NCI-H460 (cell line): ENCODE data around the gene MCU. TPM values are rescaled to one million over a fixed set of nuclear protein-coding genes. Genes with fewer than 3 reads are reported as not detected.

Source experiments
- DNase-seq: peaks from one replicate; pipeline ENCODE4 v3.0.0-alpha.2; 2016; ENCODE audit warnings: low read depth; ENCODE audit errors: extremely low read depth
- total RNA-seq: library from RNA; depleted of rRNA; stranded (reverse); fragments of >200 nt; shearing (Covaris generic); gene quantifications from 2 replicates; pipeline ENCODE4 v1.2.3, GENCODE V29; 2014

MCU gene
- total RNA-seq, 1 experiment from 2014 or later: 43.0 TPM

DNA sequence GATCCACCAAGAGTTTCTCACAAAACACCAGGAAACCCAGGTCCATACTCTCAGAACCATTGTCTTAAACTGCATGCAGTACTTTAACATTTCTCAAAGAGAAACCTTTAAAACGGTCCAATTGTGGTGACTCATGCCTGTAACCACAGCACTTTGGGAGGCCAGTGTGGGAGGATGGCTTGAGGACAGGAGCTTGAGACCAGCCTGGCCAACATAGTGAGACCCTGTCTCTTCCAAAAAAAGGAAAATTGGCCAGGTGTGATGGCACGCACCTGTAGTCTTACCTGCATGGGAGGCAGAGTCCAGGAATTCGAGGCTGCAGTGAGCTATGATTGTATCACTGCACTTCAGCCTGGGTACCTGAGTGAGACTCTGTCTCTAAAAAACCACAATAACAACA lies 104.1 kb downstream of the MCU start:
- no peak for DNase-seq

DNA sequence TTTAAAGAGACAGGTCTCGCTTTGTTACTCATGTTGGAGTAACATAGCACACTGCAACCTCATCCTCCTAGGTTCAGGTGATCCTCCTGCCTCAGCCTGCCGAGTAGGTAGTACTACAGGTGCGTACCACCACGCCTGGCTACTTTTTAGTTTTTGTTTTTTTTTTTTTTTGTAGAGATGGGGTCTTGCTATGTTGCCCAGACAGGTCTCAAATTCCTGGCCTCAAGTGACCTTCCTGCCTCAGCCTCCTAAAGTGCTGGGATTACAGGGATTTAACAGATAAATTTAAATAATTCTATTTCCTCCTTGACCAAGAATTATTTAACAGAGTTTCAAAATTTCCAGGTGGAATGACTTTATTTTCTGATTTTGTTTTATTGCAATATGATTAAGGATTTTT lies 104.6 kb downstream of the MCU start:
- DNase-seq: no peak

DNA sequence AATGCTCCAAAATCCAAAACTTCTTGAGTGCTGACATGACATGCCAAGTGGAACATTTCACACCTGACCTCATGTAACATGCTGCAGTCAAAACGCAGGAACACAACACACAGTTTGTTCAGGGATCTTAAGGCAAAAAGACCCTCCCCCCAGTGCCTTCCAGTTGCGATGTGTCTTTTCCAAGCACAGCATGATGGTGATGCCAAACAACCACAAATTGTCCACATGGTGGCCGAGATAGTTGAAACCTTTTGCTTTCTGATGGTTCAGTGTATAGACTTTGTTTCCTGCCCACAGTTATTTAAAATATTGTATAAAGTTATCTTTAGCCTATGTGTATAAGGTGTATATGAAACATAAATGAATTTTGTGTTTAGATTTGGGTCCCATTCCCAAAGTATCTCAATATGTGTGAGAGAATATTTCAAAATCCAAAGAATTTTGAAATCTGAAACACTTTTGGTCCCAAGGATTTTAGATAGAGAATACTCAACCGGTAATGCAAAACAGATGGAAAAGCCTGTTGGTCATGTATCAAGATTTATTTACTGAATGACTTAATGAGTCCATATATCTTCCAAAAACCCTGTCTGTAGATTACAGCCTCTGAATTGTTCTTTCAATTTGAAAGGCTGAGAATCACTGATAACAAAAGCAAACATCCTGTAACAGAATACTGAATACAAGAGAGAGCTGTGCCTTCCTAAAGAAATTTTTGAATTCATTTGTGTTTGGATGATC lies 108.2 kb downstream of the MCU start:
- no peak for DNase-seq

DNA sequence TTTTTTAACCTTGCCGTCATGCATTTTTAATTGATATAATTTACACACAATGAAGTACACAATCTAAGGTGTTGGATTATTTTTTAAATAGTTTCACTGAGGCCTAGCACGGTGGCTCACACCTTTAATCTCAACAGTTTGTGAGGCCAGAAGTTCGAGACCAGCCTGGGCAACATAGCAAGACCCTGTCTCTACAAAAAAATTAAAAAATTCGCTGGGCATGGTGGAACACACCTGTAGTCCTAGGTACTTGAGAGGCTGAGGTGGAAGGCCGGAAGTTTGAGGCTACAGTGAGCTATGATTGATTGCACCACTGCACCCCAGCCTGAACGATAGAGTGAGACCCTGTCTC lies 108.8 kb downstream of the MCU start:
- DNase-seq: no peak

DNA sequence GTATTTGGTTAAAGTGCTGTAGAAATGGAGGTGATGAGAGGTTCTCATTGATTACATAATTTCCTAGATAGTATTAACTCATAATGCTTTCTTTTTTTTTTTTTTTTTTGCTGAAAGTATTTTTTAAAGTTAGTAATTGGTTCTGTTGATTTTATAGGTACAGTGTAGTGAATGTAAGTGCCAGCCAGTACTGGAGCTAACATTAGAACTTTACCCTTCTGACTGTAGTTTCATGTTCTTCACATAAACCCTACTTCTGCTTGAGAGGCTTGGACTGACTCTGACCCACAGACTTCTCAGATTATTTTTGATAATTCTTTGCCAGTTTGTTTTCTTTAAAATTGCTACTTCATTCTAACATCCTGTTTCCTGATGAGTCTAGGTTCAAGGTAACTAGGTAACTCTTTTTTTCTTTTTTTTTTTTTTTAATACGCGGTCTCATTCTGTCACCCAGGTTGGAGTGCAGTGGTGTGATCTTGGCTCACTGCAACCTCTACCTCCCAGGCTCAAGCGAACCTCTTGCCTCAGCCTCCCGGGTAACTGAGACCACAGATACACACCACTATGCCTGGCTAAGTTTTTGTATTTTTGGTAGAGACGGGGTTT lies 109.4 kb downstream of the MCU start:
- DNase-seq: no peak

DNA sequence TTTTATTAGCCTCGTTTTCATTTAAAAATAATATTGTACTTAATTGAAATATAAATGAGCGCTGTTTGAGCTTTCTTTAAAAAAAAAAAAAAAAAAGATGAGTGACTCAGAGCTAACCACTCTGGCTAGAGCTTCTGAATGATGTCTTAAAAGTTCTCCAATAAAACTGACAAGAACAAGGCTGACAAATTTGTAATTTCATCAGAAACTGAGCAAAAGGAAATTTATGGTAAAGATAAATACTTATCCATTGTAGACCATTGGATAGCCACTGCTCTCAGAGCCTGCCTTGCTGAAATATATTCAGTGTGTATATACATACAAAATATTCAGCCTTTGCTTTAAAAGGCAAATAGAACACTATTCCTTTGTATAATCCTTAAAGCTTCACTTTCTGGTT lies 110.4 kb downstream of the MCU start:
- no peak for DNase-seq

DNA sequence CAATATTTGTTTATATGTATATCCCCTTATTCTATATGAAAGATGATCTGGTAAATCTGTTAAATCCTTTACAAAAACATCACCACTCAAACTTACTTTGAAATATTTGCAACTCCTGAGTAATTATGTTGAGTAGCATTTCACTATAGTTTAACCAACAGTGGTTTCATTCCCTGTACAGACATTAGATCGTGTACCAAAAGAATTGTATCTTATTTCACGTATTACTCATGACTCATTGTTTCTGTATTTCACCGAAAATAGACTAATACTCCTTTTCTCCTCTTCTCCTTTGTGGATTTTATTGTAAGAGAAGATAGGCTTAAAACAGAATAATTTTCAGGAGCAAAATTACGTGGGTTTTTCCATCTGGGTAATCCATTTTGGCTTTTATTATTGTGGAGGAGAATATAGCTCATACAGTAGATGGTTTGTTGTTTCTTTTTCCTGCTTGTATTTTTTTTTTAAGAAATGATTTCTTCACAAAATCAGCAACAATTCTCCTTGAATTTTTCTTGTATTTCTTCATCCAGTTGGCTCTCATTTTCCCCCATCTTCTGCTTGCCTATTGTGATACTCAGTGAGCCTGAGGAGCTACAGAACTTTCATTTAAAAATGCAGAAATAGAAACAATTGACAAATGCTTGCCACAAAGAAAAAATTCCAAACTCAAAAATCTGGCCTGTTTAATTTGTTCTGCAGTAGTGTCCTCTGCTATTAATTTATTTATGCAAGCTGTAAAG lies 111.0 kb downstream of the MCU start:
- DNase-seq: no peak

DNA sequence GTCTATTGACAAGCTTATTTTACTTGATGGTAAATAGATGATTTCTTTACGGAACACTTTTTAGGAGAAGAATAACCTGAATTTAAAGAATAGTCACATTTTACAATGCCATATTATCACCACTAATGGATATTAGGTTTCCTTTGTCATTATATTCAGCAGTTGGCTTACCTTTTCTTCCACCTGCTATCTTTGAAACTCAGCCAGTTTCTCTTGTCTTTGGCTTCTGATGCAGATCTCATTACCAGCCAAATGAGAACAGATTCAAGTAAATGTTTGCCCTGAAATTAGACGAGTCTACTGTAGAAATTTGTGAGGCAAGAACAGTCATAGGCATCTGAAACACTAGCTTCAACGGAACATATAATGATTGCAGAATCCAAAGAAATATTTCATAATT lies 116.1 kb downstream of the MCU start:
- DNase-seq: no peak

DNA sequence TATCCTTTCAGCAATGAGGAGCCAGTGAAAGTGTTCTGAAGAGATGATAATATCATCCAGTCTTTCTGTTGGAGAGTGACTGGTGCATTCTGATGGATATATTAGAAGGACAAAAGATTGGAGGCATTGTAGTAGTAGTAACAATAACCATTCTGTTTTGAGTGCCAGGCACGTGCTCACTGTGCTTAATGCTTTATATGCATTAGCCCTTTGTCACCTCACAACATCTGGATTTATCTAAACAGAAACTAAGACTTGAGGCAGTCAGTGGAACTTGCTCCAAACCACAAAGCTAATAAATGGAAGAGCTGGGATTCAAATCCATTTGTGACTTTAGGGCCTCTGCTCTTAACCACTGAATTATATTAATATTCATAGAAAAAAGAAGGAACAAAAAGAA lies 117.1 kb downstream of the MCU start:
- DNase-seq: no peak

DNA sequence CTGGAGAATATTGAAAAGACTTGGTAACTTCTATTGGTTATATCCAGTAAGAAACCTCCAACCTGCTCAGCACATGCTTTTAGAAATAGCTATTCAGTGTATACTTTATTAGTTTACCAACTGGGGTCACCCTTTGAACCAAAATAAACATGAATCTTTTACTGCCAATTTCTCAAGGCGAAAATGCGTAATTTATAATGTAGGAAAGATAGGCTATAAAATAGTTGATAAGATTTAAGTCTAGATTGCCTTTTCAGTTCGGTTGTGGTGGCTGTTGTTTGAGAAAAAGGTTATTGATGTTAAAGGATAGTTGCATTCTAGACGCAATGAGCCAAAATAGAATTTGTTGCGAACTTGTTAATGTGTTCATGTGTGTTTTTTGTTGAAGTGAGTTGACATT lies 119.0 kb downstream of the MCU start:
- DNase-seq: no peak

DNA sequence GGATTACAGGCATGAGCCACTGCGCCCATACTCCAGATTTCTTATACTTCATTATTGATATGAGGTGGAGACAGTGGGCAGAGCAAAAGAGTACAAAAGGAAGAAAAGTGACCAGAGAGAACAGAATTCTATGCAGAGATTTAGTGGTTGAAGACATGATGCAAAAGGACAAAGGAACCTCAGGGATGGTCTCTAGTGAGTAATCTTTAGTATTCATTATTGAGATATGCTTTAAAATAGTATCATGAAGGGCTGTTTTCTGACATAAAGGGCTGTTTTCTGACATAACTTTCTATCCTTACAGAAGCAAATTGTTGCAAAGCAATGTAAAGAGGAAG lies 120.4 kb downstream of the MCU start:
- no peak for DNase-seq

DNA sequence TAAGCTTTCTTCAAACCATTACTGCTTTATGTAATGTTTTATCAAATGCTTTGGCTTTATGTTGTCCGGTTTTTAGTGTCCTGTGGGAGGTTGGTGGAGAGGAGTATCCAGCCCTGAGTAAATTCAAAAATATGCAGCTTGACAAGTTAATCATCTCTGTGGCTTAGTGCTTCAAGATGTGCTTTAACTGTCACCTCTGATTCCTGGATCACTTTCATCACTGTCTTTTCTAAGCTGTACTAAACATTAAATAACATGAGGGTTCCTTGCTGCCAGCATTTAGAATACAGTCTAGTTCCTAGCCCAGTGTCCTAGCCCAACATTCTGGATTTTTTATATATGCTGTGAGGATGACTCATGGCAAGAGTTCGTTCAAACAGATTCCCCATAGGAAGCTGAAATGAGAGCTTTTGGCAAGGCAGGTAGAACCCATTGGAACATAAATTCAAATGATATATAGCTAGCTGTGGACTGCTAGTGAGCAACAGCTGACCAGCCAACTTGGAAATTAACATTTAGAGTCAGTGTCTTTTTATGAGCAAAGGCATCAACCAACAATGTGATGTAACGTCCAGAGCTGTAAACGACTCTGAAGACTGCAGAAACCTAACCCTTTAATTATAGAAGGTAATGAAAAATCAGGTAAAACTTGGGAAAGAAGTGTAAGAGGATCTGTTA lies 120.9 kb downstream of the MCU start:
- no peak for DNase-seq

DNA sequence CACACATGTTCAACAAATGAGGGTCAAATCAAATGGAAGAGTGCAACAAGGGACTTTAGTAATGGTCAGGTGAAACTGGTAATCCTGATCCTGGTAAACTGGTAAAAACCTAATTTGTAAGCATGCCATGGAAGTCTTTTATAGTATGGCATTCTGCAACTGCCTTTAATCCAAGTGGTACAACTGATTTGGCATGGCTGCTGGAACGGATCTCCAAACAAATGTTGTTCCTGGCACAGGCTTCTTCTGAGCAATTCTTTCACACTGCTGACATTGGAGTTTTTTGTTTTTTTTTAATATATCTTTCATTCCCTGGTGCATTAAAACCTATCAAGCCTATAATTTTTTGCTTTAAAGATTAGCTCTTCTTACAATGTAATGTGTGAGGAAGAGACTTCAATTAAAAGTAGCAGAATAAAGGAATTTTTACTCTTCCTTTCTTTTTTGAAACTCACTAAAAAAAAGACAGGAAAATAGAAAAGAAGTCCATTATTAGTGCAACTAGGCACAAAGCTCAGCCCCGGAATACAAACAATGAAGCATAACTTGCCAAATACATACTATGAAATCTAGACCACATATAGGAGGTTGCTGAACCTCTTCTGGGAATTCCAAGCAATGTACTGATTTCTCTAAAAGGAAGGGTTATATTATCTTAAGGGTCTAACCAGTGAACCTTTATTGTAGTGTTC lies 122.3 kb downstream of the MCU start:
- DNase-seq: no peak

DNA sequence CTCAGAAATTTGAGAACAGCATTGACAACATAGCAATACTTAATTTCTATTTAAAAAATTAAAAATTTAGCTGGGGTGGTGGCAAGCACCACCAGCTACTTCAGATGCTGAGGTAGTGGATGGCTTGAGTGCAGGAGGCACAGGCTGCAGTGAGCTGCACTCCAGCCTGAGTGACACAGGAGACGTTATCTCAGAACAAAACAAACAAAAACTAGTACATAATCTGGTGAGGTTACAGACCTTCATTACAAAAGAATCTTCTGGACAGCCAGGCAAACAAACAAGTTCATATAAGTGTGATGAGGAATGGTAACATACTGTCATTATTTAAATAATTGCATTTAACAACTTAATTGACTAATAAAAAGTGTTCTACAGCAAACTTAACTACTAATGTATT lies 124.6 kb downstream of the MCU start:
- DNase-seq: no peak

DNA sequence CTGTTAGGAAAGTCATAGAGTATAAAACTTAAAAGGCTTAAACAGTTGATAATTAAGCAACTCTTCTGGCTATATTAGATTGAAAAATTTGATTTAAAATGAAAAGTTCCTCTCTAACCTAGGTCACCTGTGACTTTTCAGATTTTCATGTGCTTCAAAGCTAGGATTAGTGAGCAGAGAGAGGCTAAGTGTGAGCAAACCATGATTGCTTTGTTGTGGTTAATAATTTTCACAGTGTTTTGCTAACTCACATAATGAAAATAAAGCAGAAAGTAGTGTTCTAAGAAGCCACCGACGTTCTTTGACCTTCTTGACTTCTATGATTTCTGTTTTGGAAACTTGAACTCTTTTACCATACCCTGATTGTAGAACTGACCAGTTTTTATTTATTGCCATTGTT lies 126.1 kb downstream of the MCU start:
- DNase-seq: no peak

DNA sequence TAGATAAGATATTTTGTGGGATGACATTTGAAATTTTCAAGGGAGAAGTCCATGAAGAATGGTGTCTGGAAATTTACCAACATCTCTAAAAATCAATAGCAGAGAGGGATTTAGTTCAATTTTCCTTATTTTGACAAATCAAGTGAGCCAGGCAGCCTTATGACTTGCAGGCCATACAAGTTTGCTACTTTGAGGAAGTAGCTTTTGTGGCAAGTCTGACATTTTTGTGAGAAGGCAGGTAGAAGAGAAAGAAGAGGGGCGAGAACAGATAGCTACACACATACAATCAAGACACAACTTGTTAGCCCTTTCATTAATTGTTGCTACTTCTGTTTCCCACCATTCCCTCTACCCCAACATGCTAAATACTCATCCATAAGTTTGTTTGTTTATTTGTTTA lies 127.1 kb downstream of the MCU start:
- no peak for DNase-seq

DNA sequence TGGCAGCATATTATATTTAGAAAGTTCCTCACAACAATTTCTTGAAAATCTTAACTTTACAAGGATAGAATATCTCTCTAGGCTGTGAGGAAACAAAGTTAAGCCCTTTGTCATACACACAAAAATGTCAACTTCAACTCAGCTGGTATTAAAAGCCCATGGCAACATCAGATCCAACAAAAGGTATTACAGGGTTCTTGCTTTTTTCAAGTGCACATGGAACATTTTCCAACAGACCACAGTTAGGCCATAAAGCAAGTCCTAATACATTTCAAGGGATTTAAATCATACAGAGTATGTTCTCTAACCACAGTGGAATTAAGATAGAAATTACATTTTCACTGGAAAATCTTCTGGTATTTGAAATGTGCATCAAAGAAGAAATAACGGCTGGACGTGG lies 129.7 kb downstream of the MCU start:
- no peak for DNase-seq

DNA sequence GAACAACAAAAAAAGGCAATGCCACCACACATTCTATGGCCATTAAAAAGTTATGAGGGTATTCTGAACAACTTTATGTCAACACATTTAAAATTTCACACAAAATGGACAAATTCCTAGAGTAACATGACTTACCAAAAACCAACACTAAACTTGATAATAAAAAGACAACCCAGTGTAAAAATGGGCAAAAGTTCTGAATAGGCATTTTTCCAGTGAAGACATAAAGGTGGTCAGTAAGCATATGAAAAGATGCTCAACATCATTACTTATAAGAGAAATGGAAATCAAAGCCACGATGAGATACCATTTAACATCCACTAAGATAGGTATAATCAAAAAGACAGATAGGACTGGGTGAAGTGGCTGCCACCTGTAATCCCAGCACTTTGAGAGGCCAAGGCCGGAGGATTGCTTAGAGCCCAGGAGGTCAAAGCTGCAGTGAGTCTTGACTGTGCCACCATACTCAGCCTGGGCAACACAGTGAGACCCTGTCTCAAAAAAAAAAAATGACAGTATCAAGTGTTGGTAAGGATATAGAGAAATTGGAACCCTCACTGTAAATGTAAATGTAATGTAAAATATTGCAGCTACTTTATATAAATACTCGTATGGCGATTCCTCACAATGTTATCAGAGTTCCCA lies 130.5 kb downstream of the MCU start:
- no peak for DNase-seq

DNA sequence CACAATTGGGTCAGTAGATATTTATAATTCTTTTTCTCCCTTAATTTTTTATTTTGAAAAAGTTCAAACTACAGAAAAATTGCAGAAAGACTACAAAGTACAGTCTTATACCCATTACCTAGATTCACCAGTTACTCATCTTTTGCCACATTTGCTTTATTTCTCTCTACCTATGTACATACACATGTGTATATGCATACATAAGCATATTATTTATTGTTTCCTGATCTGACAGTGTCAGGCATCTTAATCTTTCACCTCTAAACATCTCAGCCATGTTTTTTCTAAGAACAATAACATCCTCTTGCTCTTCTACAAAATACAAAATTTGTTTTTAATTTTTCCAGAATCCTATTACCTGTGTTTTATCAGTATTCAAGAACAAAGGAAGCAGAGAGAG lies 133.2 kb downstream of the MCU start:
- DNase-seq: no peak

DNA sequence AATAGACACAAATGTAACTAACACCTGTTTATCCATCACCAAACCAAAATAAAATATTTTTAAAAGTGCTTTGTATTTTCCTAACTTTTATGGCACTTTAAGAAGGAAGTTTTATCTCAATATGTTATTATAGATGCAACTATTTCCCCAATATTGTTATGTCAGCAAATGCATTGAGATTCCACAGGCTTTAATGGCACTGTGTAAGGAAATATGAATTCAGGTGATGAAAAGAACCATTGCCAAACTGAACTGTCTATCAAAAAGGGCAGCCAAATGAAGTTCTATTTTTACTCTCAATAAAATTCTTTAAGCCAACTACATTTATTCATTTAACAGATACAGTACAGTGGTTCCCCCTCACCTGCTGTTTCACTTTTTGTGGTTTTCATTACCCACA lies 134.4 kb downstream of the MCU start:
- DNase-seq: no peak

DNA sequence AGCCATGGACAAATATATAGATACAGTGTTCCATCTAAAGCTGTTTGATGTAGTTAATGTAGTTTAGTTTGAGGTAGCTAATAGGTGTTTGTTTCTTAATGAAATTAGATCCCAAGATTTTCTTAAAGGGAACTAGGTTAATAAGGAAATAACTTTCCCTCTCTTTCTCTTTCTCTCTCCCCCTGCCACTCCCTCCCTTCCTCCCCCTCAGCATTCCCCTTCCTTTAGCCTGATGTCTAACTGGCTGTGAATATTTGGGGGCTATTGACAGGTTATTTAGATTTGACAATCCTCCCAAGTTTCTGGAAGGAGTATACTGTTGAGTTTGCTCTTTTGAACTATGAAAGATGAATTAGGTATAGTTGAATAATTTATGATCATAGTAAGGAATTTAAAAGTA lies 136.4 kb downstream of the MCU start:
- no peak for DNase-seq
